Lower lobe of right lung (tissue), 2 donors: ENCODE results near the gene SLC25A13. TPM values are rescaled to one million over a fixed set of nuclear protein-coding genes. Genes with fewer than 3 reads are reported as not detected.

ENCODE experiments used
- ATAC-seq, 2 donors: fragments of 200-7000 bp; cut with Tn5 transposase; one replicate each; pipeline ENCODE4 v1.9.1; 2020 to 2022; ENCODE audit warnings: mild to moderate bottlenecking in 2 of 2, moderate library complexity in 2 of 2
- DNase-seq: peaks from one replicate; pipeline ENCODE4 v3.0.0-alpha.2; 2020
- H3K27ac ChIP-seq: fragments of 200-600 bp; one replicate; pipeline ENCODE4 v1.8.0; 2022
- H3K27me3 ChIP-seq: fragments of 200-600 bp; one replicate; pipeline ENCODE4 v1.8.0; 2022; ENCODE audit warnings: low read depth
- H3K36me3 ChIP-seq: fragments of 200-600 bp; one replicate; pipeline ENCODE4 v1.8.0; 2022; ENCODE audit warnings: mild to moderate bottlenecking
- H3K4me1 ChIP-seq: fragments of 200-600 bp; one replicate; pipeline ENCODE4 v1.8.0; 2022
- H3K4me3 ChIP-seq: fragments of 200-600 bp; one replicate; pipeline ENCODE4 v1.8.0; 2022; ENCODE audit warnings: mild to moderate bottlenecking
- H3K9me3 ChIP-seq: fragments of 200-600 bp; one replicate; pipeline ENCODE4 v1.8.0; 2022
- intact Hi-C: fragments of 100-400 bp; cut with DNase I; formaldehyde crosslinking; loops from one replicate; pipeline ENCODE4 v1.11.0; 2022
- total RNA-seq: library from RNA; stranded (reverse); fragmentation: NEBNext Ultra II Directional; extraction: Animal tissue kit (Norgen Biotek cat#: 25700); gene quantifications from one replicate; pipeline ENCODE4 v1.2.1, GENCODE V29; 2021
- TF ChIP-seq, protein P1 (sequence below): fragments of 200-600 bp; IDR thresholded peaks from one replicate; pipeline ENCODE4 v1.8.0; 2022; ENCODE audit warnings: antibody characterized with exemption, mild to moderate bottlenecking
- donor health status: DM: no; HTN: yes; CAD: no; lungs with severe emphysema.

Gene SLC25A13
- total RNA-seq, 1 donor from 2014 or later = 24.8 TPM

DNA sequence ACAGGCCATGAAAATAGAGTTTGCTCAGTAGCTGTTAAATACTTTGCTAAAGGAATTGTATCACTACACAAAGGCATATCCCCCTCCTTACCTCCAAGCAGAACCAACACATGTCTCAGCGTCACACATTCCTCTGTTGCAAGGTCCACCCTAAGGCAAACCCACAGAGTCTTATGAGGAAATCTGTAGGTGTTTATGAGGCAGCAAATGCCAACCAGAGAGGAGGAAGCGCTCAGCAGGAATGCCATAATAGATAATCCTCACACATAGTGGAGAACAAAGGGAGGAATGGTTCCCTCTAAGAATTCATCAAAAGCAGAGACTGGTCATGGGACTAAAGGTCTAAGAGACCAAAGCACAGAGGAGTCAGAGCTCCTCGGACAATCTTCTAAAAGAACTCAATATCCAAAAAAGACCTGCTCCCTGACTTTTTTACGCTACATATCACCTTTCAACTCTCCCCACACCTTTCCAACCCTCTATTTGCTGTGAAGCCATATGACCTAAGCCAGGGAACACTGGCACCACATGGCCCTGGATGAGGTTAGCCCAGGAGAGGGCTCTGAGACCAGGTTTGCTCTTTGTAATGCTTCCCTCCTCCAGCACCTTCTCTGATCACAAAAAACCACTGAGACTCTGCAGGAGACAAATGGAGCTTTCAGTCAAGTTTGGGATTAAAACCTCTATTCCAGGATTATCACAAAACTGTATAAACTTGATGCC is 7.3 kb downstream of the SLC25A13 start:
- Histone ChIP-seq H3K4me3 (no peak overlapping the region), H3K4me1 (peaks cover 55% of the 10 kb centered on the region), H3K36me3 (no peaks in the 10 kb centered on the region), H3K27ac (no peak overlapping the region), H3K27me3 (no peaks in the 10 kb centered on the region), H3K9me3 (no peaks in the 10 kb centered on the region)
- no peak for DNase-seq
- intact Hi-C loops = no loop called here
- TF ChIP-seq, protein P1, sequence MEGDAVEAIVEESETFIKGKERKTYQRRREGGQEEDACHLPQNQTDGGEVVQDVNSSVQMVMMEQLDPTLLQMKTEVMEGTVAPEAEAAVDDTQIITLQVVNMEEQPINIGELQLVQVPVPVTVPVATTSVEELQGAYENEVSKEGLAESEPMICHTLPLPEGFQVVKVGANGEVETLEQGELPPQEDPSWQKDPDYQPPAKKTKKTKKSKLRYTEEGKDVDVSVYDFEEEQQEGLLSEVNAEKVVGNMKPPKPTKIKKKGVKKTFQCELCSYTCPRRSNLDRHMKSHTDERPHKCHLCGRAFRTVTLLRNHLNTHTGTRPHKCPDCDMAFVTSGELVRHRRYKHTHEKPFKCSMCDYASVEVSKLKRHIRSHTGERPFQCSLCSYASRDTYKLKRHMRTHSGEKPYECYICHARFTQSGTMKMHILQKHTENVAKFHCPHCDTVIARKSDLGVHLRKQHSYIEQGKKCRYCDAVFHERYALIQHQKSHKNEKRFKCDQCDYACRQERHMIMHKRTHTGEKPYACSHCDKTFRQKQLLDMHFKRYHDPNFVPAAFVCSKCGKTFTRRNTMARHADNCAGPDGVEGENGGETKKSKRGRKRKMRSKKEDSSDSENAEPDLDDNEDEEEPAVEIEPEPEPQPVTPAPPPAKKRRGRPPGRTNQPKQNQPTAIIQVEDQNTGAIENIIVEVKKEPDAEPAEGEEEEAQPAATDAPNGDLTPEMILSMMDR = no peak
- ATAC-seq = peak in 1 of 2 donors; percentile 11

DNA sequence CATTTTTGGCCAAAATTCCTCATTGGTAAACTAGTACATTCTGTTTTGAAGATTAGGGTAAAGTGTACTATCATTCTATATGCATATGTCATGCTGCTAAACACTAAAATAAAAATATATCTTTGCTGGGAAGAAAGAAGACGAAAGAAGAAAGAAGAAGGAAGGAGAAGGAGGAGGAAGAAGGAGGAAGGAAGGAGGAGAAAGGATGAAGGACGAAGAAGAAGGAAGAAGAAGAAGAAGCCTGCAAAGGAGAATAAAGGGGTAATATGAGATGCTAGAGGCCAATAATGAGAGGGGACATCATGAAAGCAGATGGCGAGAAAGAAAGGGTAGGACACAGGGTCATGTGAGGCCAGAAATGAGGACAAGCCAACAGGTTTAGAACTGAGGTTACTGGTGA is 8.0 kb downstream of the SLC25A13 start:
- no peaks in the 10 kb centered on the region for H3K36me3 ChIP-seq
- TF ChIP-seq, protein P1 = no peak
- peaks cover 55% of the 10 kb centered on the region for H3K4me1 ChIP-seq
- intact Hi-C loops = no loop called here
- ATAC-seq (no peak), DNase-seq (no peak)
- no peak overlapping the region for H3K27ac ChIP-seq
- no peaks in the 10 kb centered on the region for H3K27me3 ChIP-seq
- no peaks in the 10 kb centered on the region for H3K9me3 ChIP-seq
- no peak overlapping the region for H3K4me3 ChIP-seq

DNA sequence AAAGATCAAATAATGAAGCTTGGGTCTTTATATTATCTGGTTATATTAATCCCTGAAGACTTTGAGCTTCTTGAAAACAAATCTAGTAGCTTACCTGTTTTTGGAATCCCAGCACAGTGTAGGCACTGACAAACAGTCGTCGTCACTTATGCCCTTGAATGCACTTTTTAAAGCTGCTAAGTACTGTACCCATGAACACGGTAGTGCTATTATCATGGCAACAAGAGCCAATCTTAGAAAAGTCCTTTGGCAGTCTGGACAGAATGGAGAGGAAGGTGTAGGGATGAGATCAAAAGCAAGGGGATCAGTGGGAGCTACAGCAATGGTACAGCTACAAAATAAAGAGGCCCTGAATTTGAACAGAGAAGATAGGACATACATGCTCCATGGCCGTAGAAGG is 9.4 kb downstream of the SLC25A13 start:
- H3K9me3 ChIP-seq = no peaks in the 10 kb centered on the region
- DNase-seq = no peak
- TF ChIP-seq, protein P1 = no peak
- no peaks in the 10 kb centered on the region for H3K36me3 ChIP-seq
- no peak overlapping the region for H3K4me3 ChIP-seq
- no peaks in the 10 kb centered on the region for H3K27me3 ChIP-seq
- peak; percentile 11 to 38 for ATAC-seq
- intact Hi-C loops = no loop called here
- H3K27ac ChIP-seq = no peak overlapping the region
- H3K4me1 ChIP-seq = peaks cover 62% of the 10 kb centered on the region

DNA sequence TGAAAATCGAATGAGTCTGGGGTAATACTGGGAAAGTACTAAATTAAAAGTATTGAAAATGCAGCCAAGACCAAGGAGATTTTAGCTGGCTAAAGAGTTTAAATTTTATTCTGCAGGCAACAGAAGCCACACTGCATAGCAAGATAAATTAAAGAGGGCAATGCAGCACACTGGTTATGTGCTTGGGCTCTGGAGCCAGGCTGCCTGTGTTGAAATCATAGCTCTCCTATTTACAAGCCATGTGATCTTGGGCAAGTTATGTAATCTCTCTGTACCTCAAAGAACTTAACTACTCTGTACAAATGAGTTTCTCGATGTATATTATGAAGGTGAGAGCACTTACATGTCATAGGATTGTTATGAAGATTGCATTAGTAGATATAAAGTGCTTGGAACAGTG is 9.9 kb downstream of the SLC25A13 start:
- ATAC-seq = peak; percentile 86 to 94

DNA sequence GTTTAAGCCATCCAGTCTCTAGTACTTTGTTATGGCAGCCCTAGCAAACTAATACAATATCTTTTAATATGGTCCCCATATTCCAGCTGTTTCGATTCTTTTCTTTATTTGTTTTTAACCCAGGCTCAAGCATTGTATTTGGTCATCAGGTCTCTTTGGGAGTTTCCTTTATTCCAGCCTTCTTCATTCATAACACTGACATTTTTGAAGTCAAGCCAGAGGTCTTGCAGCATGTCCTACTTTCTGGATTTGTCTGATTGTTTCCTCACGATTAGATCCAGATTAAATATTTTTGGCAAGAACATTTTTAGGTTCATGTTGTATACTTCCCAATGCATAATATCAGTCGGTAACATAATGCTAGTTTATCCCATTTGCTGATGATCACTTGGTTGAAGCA is 11.8 kb downstream of the SLC25A13 start:
- H3K36me3 ChIP-seq = no peaks in the 10 kb centered on the region
- TF ChIP-seq, protein P1 = no peak
- no peaks in the 10 kb centered on the region for H3K27me3 ChIP-seq
- no peak overlapping the region for H3K27ac ChIP-seq
- no peak overlapping the region for H3K4me3 ChIP-seq
- intact Hi-C loops = no loop called here
- no peaks in the 10 kb centered on the region for H3K9me3 ChIP-seq
- DNase-seq (no peak), ATAC-seq (no peak)
- peaks cover 79% of the 10 kb centered on the region for H3K4me1 ChIP-seq

More for the DNA sequence above, 9.9 kb downstream of the SLC25A13 start:
- H3K9me3 ChIP-seq = no peaks in the 10 kb centered on the region
- no peak overlapping the region for H3K4me3 ChIP-seq
- H3K36me3 ChIP-seq = no peaks in the 10 kb centered on the region
- DNase-seq = no peak
- no peak overlapping the region for H3K27ac ChIP-seq
- H3K4me1 ChIP-seq = peaks cover 68% of the 10 kb centered on the region
- H3K27me3 ChIP-seq = no peaks in the 10 kb centered on the region
- TF ChIP-seq, protein P1 = no peak
- intact Hi-C loops = no loop called here
